Heart left ventricle (tissue), 16 donors: ENCODE results near the gene BTD. TPM values are rescaled to one million over a fixed set of nuclear protein-coding genes. Genes with fewer than 3 reads are reported as not detected.
A peak's percentile ranks its signal among the peaks of the same experiment; 100 is the strongest.

ENCODE experiments used
- ATAC-seq, 4 donors: fragments of 200-7000 bp; cut with Tn5 transposase; one replicate each; pipeline ENCODE4 v1.9.1; 2020 to 2022; ENCODE audit warnings: moderate library complexity in 4 of 4, mild to moderate bottlenecking in 3 of 4, moderate number of reproducible peaks in 1 of 4
- DNase-seq, 5 donors: peaks; one replicate each; pipeline ENCODE4 v3.0.0-alpha.2; 2020
- H3K27ac ChIP-seq, 12 donors: fragments of 200-600 bp; sonication (generic) in 4 of 12; one replicate each; pipeline versions ENCODE4 v1.5.0 to v1.8.0; 2016 to 2022; ENCODE audit warnings: mild to moderate bottlenecking in 2 of 12
- H3K27me3 ChIP-seq, 9 donors: fragments of 200-600 bp; sonication (generic) in 2 of 9; one replicate each; pipeline versions ENCODE4 v1.5.1 to v1.8.0; 2016 to 2022; ENCODE audit warnings: mild to moderate bottlenecking in 3 of 9
- H3K36me3 ChIP-seq, 9 donors: fragments of 200-600 bp; sonication (generic) in 2 of 9; one replicate each; pipeline versions ENCODE4 v1.5.0 to v1.8.0; 2018 to 2022; ENCODE audit warnings: mild to moderate bottlenecking in 2 of 9
- H3K4me1 ChIP-seq, 12 donors: fragments of 200-600 bp; sonication (generic) in 4 of 12; one replicate each; pipeline versions ENCODE4 v1.5.0 to v1.8.0; 2016 to 2022; ENCODE audit warnings: mild to moderate bottlenecking in 3 of 12
- H3K4me3 ChIP-seq, 12 donors: fragments of 200-600 bp; sonication (generic) in 4 of 12; one replicate each; pipeline versions ENCODE4 v1.5.0 to v1.8.0; 2017 to 2022; ENCODE audit warnings: mild to moderate bottlenecking in 9 of 12, moderate library complexity in 4 of 12
- H3K9me3 ChIP-seq, 12 donors: fragments of 200-600 bp; sonication (generic) in 4 of 12; one replicate each; pipeline versions ENCODE4 v1.5.0 to v1.8.0; 2016 to 2022; ENCODE audit warnings: mild to moderate bottlenecking in 1 of 12
- POLR2A ChIP-seq, 2 donors: fragments of 450-650 bp; IDR thresholded peaks; one replicate each; pipeline ENCODE4 v1.6.1; 2017; ENCODE audit warnings: antibody characterized with exemption in 2 of 2, mild to moderate bottlenecking in 2 of 2, moderate library complexity in 2 of 2
- WGBS, 4 donors: extraction: QIAGEN DNeasy Blood & Tissue Kit in 2 of 4; methylation state at CpG; one replicate each; pipeline versions ENCODE4 v1.1.5 to v1.1.7; 2013 to 2018; 5-methylcytosine and 5-hydroxymethylcytosine counted together
- intact Hi-C, 10 donors: fragments of 100-400 bp; cut with DNase I; formaldehyde crosslinking; loops; one replicate each; pipeline versions ENCODE4 v1.11.1 to v1.14.2; 2022
- polyA plus RNA-seq, 2 donors: library from polyadenylated mRNA; stranded (reverse); fragments of 200-250 nt; gene quantifications; one replicate each; pipeline ENCODE4 v1.2.3, GENCODE V29; 2013
- total RNA-seq, 9 donors: library from RNA; depleted of rRNA in 2 of 9; stranded (reverse); fragments of >200 nt in 2 of 9; fragmentation: NEBNext Ultra II Directional in 3 of 9; extraction: Animal tissue kit (Norgen Biotek cat#: 25700) in 3 of 9; gene quantifications; one replicate each; pipeline versions ENCODE4 v1.1.0 to v1.2.4, GENCODE V29; 2016 to 2023
- TF ChIP-seq, protein P1 (sequence below), 12 donors: fragments of 200-600 bp; sonication (generic) in 4 of 12; IDR thresholded peaks; one replicate each; pipeline versions ENCODE4 v1.5.0 to v1.8.0; 2018 to 2022; ENCODE audit warnings: antibody characterized with exemption in 12 of 12, mild to moderate bottlenecking in 5 of 12
- donor health status: ischemic (EF 13 %, LVEDD 7.1; RV severe dilation, severe dysfunction).
- donor health status: healthy with polysubstance abuse.
- donor health status: DM: no; HTN: yes; CAD: no.
- donor health status: DM: no; HTN: no; CAD: no.
- donor health status: ischemic (EF 25% LVEDD 6.9; RV normal size, moderate dysfunction).
- donor health status: ischemic (EF 25% LVEDD 5.7; RV mildly dilated, moderate dysfunction).
- donor health status: healthy.
- donor health status: DM: yes; HTN: yes; CAD: no.
- donor health status: ischemic (EF 35%, LVEDD 5.7; RV mildly dilated, moderate dysfunction).
- donor health status: nonischemic (EF 11% LVEDD 7.7; RV severe dilation, severe dysfunction).
- donor health status: DM: yes; HTN: yes; CAD: no.
- donor health status: PGD.
- donor health status: ischemic (EF 29% LVEDD 5.4; RV normal size, mild dysfunction).
- donor health status: nonischemic (EF 23%, LVEDD 6.1; RV moderate dilation, normal function).

Gene BTD
- total and polyA plus RNA-seq, 11 donors, result 4.2 to 16.4 (median 11.7) TPM

- 92 to 96% (median 94%) methylated on average over 5 of the region's 5 CpGs for WGBS, 4 donors
- intact Hi-C loops, result no loop called here
- Histone ChIP-seq H3K27ac (no peak overlapping the region), H3K36me3 (peaks cover 0 to 34% (median 15%) of the 10 kb centered on the region in 9 donors), H3K27me3 (no peaks in the 10 kb centered on the region), H3K9me3 (peaks cover 0 to 3% (median 0%) of the 10 kb centered on the region in 12 donors), H3K4me1 (peaks cover 0 to 6% (median 0%) of the 10 kb centered on the region in 12 donors), H3K4me3 (no peak overlapping the region)
- ATAC-seq (peak in 2 of 4 donors; percentile 12 to 18), DNase-seq (no peak)
- TF ChIP-seq, protein P1, sequence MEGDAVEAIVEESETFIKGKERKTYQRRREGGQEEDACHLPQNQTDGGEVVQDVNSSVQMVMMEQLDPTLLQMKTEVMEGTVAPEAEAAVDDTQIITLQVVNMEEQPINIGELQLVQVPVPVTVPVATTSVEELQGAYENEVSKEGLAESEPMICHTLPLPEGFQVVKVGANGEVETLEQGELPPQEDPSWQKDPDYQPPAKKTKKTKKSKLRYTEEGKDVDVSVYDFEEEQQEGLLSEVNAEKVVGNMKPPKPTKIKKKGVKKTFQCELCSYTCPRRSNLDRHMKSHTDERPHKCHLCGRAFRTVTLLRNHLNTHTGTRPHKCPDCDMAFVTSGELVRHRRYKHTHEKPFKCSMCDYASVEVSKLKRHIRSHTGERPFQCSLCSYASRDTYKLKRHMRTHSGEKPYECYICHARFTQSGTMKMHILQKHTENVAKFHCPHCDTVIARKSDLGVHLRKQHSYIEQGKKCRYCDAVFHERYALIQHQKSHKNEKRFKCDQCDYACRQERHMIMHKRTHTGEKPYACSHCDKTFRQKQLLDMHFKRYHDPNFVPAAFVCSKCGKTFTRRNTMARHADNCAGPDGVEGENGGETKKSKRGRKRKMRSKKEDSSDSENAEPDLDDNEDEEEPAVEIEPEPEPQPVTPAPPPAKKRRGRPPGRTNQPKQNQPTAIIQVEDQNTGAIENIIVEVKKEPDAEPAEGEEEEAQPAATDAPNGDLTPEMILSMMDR (IDR thresholded peaks at IDR 0.05), result no peak
- no peak for TF ChIP-seq POLR2A (IDR thresholded peaks at IDR 0.05)
Measured at GRCh38 chr3:15665510-15666150, 64.1 kb downstream of the BTD start.

DNA sequence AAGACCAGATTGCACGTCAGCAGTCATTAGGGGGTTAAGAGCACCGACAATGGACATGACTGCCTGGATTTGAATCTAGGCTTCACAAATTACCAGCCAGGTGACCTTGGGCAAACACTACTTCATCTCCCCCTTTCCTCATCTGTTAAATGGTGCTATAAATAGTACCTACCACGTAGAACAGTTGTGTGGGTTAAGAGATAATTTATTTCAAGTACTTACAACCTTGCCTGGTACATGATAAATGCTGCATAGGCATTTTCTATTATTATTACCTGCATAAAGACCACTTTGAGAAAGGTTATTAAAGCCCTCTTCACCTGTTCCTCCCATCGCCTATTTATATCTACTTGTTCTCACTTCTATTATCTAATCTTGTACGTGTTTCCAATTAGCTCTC lies 64.7 kb downstream of the BTD start:
- Histone ChIP-seq H3K4me1 (peaks cover 0 to 6% (median 0%) of the 10 kb centered on the region in 12 donors), H3K27ac (no peak overlapping the region), H3K27me3 (no peaks in the 10 kb centered on the region), H3K36me3 (peaks cover 0 to 41% (median 16%) of the 10 kb centered on the region in 9 donors), H3K9me3 (peaks cover 0 to 3% (median 0%) of the 10 kb centered on the region in 12 donors), H3K4me3 (no peak overlapping the region)
- TF ChIP-seq POLR2A (IDR thresholded peaks at IDR 0.05), result no peak
- TF ChIP-seq, protein P1 (IDR thresholded peaks at IDR 0.05), result no peak
- ATAC-seq, result peak; percentile 10 to 84 (median 48)
- intact Hi-C loops, result no loop called here
- WGBS, 4 donors, result 62 to 69% (median 65%) methylated on average over 5 of the region's 5 CpGs
- no peak for DNase-seq

DNA sequence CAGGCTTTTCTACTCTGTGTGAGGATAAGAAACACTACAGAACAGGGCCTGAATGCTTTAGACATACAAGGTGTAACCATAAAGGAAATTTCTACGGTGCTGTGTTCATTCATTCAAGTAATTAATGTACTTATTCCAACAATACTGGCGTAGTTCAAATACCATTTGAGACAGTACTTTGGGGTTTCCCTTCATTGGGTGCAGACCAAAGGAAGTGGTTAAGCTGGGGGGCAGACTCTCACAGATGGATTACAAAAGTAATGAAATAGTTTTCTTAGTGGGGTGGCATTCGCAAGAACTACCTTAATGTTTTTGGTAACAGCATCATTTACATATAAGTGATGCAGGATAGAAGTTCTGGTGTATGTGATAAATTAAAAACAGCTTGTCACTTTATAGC lies 65.9 kb downstream of the BTD start:
- ATAC-seq (no peak), DNase-seq (no peak)
- TF ChIP-seq POLR2A (IDR thresholded peaks at IDR 0.05), result no peak
- TF ChIP-seq, protein P1 (IDR thresholded peaks at IDR 0.05), result no peak
- Histone ChIP-seq H3K27me3 (no peaks in the 10 kb centered on the region), H3K27ac (no peak overlapping the region), H3K9me3 (peaks cover 0 to 3% (median 0%) of the 10 kb centered on the region in 12 donors), H3K36me3 (peaks cover 0 to 53% (median 22%) of the 10 kb centered on the region in 9 donors), H3K4me3 (no peak overlapping the region), H3K4me1 (peaks cover 0 to 6% (median 0%) of the 10 kb centered on the region in 12 donors)
- intact Hi-C loops, result no loop called here
- 93 to 96% (median 95%) methylated on average over 3 of the region's 3 CpGs for WGBS, 4 donors

DNA sequence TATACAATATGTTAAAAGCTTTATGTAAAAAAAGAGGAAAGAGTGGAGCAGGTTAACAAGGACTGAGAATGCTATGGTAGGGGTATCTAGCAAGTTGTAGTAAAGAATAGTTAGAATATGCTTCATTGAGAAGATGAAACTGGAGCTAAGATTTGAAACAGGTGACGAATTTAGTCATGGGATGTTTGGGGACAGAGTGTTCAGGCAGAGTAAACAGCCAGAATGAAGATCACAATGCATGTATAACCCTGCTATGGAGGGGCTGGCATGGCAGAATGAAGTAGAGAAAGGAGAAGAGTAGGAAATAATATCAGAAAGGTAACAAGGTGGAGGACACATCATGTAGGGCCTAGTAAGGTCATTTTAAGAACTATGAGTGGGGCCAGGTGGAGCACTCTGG lies 72.0 kb downstream of the BTD start:
- no peak for ATAC-seq
- Histone ChIP-seq H3K27me3 (no peaks in the 10 kb centered on the region), H3K9me3 (no peaks in the 10 kb centered on the region), H3K36me3 (peaks cover 0 to 98% (median 74%) of the 10 kb centered on the region in 9 donors), H3K4me3 (no peak overlapping the region), H3K27ac (no peak overlapping the region), H3K4me1 (no peaks in the 10 kb centered on the region)
- TF ChIP-seq, protein P1 (IDR thresholded peaks at IDR 0.05), result no peak
- no peak for TF ChIP-seq POLR2A (IDR thresholded peaks at IDR 0.05)
- intact Hi-C loops, result no loop called here
- 94 to 99% (median 96%) methylated on average over 1 of the region's 1 CpG for WGBS, 4 donors
- no peak for DNase-seq
